Hematopoietic multipotent progenitor cell (in vitro differentiated cells): Measurements from ENCODE around the gene ALPG. TPM values are rescaled to one million over a fixed set of nuclear protein-coding genes. Genes with fewer than 3 reads are reported as not detected.

Experiments used
- DNase-seq, 3 donors: peaks; one replicate each; pipeline ENCODE4 v3.0.0-alpha.2; 2011 to 2015; ENCODE audit warnings: low read depth in 2 of 3, low spot score in 2 of 3
- small RNA-seq: library from RNA; depleted of rRNA; stranded (forward); fragments of <200 nt; gene quantifications from one replicate; pipeline ENCODE3, GENCODE V24; 2012
- total RNA-seq: library from RNA; depleted of rRNA; stranded (reverse); fragments of >200 nt; gene quantifications from one replicate; pipeline ENCODE4 v1.2.3, GENCODE V29; 2012

The ALPG gene
- total RNA-seq, 1 donor = under 0.01 TPM

- DNase-seq = no peak
Measured at GRCh38 chr2:232455426-232456255, 49.0 kb downstream of the ALPG start, which contains the start of gene ALPI. Gene ALPI, plus strand, starts transcription at chr2:232456153. Its CDS starts 47 bp downstream, at chr2:232456200.

DNA sequence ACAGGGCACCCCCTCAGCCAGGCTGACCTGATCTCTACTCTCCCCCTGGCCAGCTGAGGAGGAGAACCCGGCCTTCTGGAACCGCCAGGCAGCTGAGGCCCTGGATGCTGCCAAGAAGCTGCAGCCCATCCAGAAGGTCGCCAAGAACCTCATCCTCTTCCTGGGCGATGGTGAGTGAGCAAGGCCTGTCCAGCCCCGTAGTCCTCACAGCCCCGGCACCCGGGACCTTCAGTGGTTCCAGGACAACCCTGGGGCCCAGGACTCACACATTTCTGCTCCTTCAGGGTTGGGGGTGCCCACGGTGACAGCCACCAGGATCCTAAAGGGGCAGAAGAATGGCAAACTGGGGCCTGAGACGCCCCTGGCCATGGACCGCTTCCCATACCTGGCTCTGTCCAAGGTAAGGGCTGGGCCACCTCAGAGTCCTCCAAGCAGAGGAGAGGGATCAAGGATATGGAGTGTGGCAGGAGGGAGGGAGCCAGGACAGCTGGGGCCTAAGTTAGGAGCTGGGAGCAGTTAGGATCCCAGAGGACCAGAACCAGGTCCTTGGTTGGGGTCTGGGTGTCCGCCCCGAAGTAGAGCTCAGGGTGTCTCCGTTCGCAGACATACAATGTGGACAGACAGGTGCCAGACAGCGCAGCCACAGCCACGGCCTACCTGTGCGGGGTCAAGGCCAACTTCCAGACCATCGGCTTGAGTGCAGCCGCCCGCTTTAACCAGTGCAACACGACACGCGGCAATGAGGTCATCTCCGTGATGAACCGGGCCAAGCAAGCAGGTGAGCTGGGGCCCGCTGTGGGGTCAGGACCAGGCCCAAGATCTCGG lies 49.9 kb downstream of the ALPG start:
- DNase-seq = no peak

- DNase-seq = no peak
Measured at GRCh38 chr2:232457121-232458011, 50.7 kb downstream of the ALPG start.

DNA sequence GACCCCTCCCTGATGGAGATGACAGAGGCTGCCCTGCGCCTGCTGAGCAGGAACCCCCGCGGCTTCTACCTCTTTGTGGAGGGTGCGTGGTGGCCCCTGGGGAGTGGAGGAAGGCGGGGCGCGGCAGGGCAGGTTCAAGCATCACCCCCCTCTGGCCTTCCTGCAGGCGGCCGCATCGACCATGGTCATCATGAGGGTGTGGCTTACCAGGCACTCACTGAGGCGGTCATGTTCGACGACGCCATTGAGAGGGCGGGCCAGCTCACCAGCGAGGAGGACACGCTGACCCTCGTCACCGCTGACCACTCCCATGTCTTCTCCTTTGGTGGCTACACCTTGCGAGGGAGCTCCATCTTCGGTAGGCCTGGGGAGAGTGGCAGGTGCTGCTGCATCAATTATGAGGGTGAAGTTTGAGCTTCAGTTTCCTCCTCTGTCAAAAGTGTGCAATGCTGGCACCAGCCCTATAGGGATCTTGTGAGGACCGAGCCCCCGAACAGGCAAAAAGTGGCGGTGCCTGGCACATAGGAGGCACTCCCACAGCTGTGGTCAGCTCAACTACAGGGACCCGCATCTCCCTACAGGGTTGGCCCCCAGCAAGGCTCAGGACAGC lies 51.5 kb downstream of the ALPG start:
- no peak for DNase-seq

GRCh38 chr2:232458661-232459418 lies 52.2 kb downstream of the ALPG start:
- DNase-seq = no peak

DNA sequence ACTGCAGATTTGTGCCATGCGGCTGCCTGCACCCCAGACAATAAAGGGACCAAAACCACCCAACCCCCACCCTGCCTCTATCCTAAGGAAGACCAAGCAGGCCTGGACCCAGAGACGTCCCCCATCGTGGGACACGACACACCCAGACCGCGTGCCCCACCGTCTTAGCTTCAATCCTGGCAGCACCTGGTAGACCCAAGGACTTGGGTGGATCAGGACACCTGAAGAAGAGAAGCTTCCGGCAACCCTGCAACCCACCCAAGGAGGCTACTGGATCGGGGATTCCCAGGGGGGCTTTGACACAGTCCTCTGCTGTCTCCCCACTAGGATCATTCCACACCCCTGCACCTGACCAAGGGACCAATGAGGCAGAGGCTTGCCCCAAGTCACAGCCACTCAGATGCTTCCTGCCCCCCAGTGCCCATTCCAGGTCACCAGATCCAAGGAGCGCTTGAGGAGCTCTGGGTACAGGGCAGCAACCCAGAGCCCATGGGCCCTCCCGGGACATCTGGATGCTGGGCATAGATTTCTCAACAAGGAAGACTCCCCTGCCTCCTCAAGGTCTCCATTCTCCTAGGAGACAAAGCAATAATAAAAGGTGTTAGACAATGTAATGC lies 52.9 kb downstream of the ALPG start:
- DNase-seq = no peak

DNA sequence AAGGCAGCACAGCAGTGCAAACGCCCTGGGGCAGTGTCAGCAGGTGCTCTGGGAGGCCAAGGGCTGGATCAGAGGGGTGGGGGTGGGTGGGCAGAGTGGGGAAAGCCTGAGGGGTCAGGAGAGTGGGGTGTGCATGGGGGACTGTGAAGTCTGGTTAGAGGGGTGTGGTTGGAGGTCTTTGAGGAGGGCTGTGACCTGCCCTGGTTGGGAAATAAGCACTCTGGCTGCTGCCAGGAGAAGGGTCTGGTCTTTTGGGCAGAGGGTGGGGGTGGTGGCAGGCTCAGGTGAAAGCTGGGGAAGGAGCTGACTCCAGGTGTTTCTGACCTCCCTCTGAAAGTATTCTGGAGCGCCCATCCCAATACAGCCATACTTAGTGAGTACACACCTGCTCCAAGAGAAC lies 53.5 kb downstream of the ALPG start:
- no peak for DNase-seq

Small RNAs within 50 kb of the gene (small RNA-seq; reads per million reads assigned to genes)
- not detected for gene AC068134.4

Other genes starting within 250 kb of the ALPG start
- 0.27 TPM for gene ALPP, start 28.1 kb upstream of the ALPG start, total RNA-seq
- not detected for gene ALPI, start 49.3 kb downstream of the ALPG start, total RNA-seq
- gene ECEL1, start 81.0 kb downstream of the ALPG start, total RNA-seq = 0.27 TPM
- gene PRSS56, start 113.5 kb downstream of the ALPG start, total RNA-seq = not detected
- gene CHRND, start 119.3 kb downstream of the ALPG start, total RNA-seq = not detected
- gene CHRNG, start 132.8 kb downstream of the ALPG start, total RNA-seq = not detected
- gene TIGD1, start 143.7 kb downstream of the ALPG start, total RNA-seq = 7.3 TPM
- gene EIF4E2, start 143.8 kb downstream of the ALPG start, total RNA-seq = 24.2 TPM
- not detected for gene EFHD1, start 226.8 kb downstream of the ALPG start, total RNA-seq